WTC11 (cell line): Measurements from ENCODE around the gene RBM39.

Experiments
- FOXJ3 ChIP-seq: sonication (generic); formaldehyde crosslinking; IDR thresholded peaks from 2 replicates; pipeline ENCODE4 v1.9.0; 2021; ENCODE audit warnings: missing genetic modification reagents, mild to moderate bottlenecking, borderline replicate concordance
- TCF7 ChIP-seq: sonication (generic); formaldehyde crosslinking; IDR thresholded peaks from 2 replicates; pipeline ENCODE4 v1.8.0; 2022; ENCODE audit warnings: mild to moderate bottlenecking, low read depth, missing genetic modification reagents, moderate library complexity
- TEAD4 ChIP-seq: sonication (generic); formaldehyde crosslinking; IDR thresholded peaks from 2 replicates; pipeline ENCODE4 v1.8.0; 2022; ENCODE audit warnings: mild to moderate bottlenecking, missing genetic modification reagents
- TF ChIP-seq, protein P1 (sequence below): sonication (generic); formaldehyde crosslinking; IDR thresholded peaks from 2 replicates; pipeline ENCODE4 v1.8.0; 2022; ENCODE audit warnings: mild to moderate bottlenecking, missing genetic modification reagents
- TF ChIP-seq, protein P2 (sequence below): fragments of 200-600 bp; IDR thresholded peaks from 2 replicates; pipeline ENCODE4 v1.8.0; 2022; ENCODE audit warnings: antibody characterized with exemption

DNA sequence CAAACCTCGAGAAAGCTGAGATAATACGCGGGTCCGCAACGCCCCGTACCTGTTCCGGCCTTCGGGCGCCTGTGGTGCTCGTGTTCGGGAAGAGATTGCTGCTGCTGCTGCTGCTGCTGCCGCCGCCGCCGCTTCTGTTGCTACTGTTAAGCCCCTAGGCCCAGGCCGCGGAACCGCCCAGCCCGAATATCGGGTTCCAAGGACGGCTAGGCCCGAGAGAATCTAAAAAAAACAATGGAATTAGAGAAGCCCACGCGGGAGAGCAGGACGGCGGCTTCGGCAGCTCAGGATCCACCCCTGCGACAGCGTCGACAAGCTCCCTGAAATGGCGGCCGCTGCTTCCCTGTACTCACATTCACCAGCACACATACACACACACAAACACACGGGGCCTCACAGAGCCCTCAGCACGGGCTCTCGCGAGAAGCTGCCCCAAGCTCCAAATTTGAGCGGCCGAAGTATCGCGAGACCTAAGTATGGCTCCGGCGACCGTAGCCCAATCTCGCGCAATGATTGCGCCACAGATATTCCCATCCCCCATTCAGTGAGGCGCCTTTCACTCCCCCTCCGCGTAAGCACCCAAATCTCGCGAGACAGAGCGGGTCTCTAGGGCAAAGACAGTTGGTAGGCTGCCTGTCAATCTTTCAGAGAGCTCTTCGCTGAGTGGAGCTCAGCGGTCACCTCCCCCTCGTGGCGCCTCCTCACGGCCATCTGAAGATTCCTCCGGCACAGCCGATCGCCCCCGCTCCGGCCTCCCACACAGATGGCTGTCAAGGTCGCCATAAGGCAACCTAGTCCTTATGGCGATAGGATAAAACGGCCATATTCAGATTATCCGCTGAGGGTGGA, at the start of gene RBM39:
- TF ChIP-seq, protein P1, sequence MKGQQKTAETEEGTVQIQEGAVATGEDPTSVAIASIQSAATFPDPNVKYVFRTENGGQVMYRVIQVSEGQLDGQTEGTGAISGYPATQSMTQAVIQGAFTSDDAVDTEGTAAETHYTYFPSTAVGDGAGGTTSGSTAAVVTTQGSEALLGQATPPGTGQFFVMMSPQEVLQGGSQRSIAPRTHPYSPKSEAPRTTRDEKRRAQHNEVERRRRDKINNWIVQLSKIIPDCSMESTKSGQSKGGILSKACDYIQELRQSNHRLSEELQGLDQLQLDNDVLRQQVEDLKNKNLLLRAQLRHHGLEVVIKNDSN: peak; percentile 73
- TF ChIP-seq, protein P2, sequence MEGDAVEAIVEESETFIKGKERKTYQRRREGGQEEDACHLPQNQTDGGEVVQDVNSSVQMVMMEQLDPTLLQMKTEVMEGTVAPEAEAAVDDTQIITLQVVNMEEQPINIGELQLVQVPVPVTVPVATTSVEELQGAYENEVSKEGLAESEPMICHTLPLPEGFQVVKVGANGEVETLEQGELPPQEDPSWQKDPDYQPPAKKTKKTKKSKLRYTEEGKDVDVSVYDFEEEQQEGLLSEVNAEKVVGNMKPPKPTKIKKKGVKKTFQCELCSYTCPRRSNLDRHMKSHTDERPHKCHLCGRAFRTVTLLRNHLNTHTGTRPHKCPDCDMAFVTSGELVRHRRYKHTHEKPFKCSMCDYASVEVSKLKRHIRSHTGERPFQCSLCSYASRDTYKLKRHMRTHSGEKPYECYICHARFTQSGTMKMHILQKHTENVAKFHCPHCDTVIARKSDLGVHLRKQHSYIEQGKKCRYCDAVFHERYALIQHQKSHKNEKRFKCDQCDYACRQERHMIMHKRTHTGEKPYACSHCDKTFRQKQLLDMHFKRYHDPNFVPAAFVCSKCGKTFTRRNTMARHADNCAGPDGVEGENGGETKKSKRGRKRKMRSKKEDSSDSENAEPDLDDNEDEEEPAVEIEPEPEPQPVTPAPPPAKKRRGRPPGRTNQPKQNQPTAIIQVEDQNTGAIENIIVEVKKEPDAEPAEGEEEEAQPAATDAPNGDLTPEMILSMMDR: no peak
- no peak for TF ChIP-seq TCF7 (CRISPR knock-in tag)
- TF ChIP-seq FOXJ3: 0 out of 2 replicates have a peak, but pooled peaks have one; percentile 10
- TF ChIP-seq TEAD4 (CRISPR knock-in tag): no peak
